Stimulated activated naive CD8-positive, alpha-beta T cell treated with anti-CD3 and anti-CD28 coated beads, Interleukin-15, Interleukin-2, amounts not matched to agents 100 ng/mL and 50 ng/mL, for 24 hours (primary cell): ENCODE data around the gene ASB6.

Experiments
- H3K27ac Mint-ChIP-seq: one replicate; pipeline ENCODE4 v1.8.0; 2021; ENCODE audit warnings: mild to moderate bottlenecking, mixed read lengths
- H3K27me3 Mint-ChIP-seq: one replicate; pipeline ENCODE4 v1.8.0; 2021; ENCODE audit warnings: mixed read lengths
- H3K36me3 Mint-ChIP-seq: one replicate; pipeline ENCODE4 v1.8.0; 2021; ENCODE audit warnings: low read depth, mixed read lengths
- H3K4me1 Mint-ChIP-seq: one replicate; pipeline ENCODE4 v1.8.0; 2021; ENCODE audit warnings: low read depth, mixed read lengths
- H3K4me3 Mint-ChIP-seq: one replicate; pipeline ENCODE4 v1.8.0; 2021; ENCODE audit warnings: mild to moderate bottlenecking, mixed read lengths
- H3K9me3 Mint-ChIP-seq: one replicate; pipeline ENCODE4 v1.8.0; 2021; ENCODE audit warnings: mixed read lengths

The ASB6 gene, protein sequence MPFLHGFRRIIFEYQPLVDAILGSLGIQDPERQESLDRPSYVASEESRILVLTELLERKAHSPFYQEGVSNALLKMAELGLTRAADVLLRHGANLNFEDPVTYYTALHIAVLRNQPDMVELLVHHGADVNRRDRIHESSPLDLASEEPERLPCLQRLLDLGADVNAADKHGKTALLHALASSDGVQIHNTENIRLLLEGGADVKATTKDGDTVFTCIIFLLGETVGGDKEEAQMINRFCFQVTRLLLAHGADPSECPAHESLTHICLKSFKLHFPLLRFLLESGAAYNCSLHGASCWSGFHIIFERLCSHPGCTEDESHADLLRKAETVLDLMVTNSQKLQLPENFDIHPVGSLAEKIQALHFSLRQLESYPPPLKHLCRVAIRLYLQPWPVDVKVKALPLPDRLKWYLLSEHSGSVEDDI

DNA sequence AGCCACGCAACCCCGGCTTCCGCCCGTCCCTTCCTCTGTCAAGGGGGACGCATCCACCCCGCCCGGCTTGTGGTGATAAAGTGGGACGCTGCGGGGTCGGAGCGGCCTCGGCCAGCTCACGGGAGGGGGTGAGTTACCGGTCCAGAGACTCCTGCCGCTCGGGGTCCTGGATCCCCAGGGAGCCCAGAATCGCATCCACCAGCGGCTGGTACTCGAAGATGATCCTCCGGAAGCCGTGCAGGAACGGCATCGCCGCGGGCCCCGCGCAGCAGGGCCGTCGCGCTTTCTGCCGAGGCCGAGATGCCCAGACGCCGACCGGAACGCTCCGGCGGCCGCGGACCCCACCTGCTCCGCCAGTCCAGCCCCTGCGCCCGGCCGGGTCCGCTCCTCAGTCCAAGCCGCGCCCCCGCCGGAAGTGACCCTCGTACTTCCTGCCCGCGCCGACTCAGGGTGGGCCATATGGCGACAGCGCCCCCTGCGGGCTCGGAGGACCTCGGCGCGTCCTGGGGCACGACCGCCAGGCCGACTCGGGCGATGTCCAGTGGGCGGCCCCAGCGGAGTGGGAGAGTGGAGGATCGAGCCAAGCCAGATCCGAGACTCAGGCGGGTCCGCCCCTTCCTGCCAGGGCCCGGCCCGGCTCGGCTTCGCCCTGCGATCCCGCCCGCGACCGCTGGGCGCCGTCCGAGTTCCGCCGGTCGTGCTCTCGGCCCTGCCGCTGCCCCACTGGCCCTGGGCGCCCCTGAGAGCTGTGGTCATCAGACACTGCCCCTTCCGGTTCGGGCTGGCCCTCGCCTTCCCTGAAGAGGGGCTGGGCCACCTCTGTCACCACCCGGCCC is at the start of gene ASB6:
ASB6 (minus strand) TSS at position 402 of the 836 bp plus-strand sequence; CDS start at position 250, 152 bp downstream.
- Mint-ChIP-seq H3K4me3 (peak within 1 kb of the TSS; percentile 89), H3K4me1 (peaks cover 17% of the 10 kb centered on the region), H3K36me3 (peaks cover 13% of the 10 kb centered on the region), H3K9me3 (no peaks in the 10 kb centered on the region), H3K27ac (peak within 1 kb of the TSS; percentile 75), H3K27me3 (no peaks in the 10 kb centered on the region)

DNA sequence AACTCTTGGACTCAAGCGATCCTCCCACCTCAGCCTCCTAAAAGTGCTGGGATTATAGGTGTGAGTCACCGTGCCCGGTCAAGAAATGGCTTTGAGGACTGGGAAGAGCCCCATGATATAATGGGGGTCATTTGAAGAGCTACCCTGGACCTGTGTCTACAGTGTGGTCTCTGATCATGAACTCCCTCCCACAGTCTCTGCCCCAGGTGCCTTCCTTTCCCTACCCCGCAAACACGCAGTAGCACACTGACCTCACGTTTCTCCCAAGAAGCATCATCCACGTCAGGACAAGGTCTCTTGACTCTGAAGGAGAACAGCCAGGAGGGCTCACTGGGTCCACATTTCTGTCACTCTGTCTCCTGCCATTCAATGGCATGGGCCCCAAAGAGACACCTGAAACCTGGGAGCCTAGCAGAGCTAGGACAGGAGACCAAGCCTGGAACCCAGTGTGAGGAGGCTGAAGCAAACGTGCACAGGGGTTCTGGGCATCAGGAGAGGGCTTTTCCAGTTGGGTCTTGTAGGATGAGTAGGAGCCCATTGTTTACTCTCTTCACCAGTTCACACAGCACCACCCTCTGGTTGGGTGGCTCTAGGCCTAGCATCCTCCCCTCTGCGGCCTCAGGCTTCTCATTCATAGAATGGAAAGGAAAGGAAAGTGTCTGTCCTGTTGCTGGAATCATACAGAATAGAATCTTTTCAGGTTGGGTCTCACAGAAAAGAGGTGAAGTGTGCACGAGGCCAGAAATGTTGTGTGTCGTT is 46.5 kb upstream of the ASB6 start:
- no peak overlapping the region for H3K27ac Mint-ChIP-seq
- H3K27me3 Mint-ChIP-seq, result no peaks in the 10 kb centered on the region
- no peaks in the 10 kb centered on the region for H3K36me3 Mint-ChIP-seq
- no peaks in the 10 kb centered on the region for H3K4me1 Mint-ChIP-seq
- H3K4me3 Mint-ChIP-seq, result no peak overlapping the region
- no peaks in the 10 kb centered on the region for H3K9me3 Mint-ChIP-seq

- Mint-ChIP-seq H3K36me3 (no peaks in the 10 kb centered on the region), H3K9me3 (no peaks in the 10 kb centered on the region), H3K4me3 (no peak overlapping the region), H3K4me1 (no peaks in the 10 kb centered on the region), H3K27ac (no peak overlapping the region), H3K27me3 (peaks cover under 1% of the 10 kb centered on the region)
Observed at GRCh38 chr9:129687391-129687790, 45.4 kb upstream of the ASB6 start.

DNA sequence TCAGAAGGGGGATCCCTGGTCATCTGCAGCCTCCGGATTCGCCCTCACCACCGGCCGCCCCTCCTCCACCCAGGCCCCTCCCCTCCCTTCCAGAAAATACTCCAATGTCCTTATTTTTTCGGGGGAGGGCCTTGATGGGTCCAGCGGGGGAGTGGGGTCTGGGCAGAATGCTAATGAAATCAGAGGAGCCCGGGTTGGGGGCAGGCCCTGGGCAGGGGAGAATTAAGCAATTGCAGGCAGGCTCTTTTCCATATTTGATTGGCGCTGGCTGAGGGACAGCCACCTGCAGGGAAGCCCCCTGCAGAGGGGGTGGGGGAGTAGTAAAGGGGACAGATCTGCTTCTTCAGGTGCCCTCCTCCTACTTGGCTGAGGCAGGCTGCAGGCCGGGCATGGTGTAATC is 44.8 kb upstream of the ASB6 start:
- Mint-ChIP-seq H3K9me3 (no peaks in the 10 kb centered on the region), H3K4me1 (no peaks in the 10 kb centered on the region), H3K27ac (no peak overlapping the region), H3K36me3 (no peaks in the 10 kb centered on the region), H3K4me3 (no peak overlapping the region), H3K27me3 (peaks cover 3% of the 10 kb centered on the region)

DNA sequence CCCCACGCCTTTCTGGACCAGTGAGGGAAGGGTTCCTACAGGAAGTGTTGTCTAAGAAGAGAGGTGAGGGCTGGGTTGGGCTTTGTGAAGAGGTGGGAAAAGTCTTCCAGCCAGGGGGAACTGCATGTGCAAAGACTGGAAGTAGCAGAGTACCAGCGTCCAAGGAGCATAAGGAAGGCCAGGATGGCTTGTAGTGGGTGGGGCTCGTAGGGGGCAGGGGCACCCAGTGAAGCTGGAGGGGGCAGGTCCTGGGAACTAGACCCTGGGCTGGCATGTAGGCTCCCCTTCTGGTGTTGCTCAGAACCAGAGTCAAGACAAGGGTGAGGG is 43.9 kb upstream of the ASB6 start:
- peaks cover 3% of the 10 kb centered on the region for H3K27me3 Mint-ChIP-seq
- H3K4me1 Mint-ChIP-seq, result no peaks in the 10 kb centered on the region
- no peak overlapping the region for H3K27ac Mint-ChIP-seq
- H3K9me3 Mint-ChIP-seq, result no peaks in the 10 kb centered on the region
- no peak overlapping the region for H3K4me3 Mint-ChIP-seq
- H3K36me3 Mint-ChIP-seq, result no peaks in the 10 kb centered on the region

DNA sequence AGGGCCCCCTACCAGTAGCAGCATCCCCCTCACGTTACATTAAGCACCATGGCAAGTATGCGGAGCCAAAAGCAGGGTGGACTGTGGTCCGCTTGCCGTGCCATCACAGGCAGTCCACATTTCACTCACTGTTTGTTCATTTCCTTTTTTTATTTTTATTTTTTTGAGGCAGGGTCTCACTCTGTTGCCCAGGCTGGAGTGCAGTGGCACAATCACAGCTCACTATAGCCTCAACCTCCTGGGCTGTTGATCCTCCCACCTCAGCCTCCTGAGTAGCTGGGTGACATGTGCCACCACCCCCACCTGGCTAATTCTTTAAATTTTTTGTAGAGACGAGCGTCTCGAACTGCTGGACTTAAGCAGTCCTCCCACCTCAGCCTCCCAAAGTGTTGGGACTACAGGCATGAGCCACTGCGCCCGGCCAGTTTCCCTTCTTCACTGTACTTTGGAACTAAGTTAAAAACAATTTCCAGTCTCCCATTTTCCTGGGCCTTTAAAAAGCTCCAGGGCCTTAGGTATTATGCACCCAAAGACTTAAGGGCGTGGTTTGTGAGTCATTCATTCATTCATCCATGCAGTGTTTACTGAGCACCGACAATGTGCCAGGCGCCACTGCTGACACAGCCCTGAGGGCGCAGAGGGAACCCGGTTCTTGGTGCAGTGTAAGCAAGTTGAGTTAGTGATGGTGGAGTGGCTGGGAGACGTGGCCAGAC is 43.4 kb upstream of the ASB6 start:
- H3K4me3 Mint-ChIP-seq, result no peak overlapping the region
- peaks cover 3% of the 10 kb centered on the region for H3K27me3 Mint-ChIP-seq
- no peak overlapping the region for H3K27ac Mint-ChIP-seq
- no peaks in the 10 kb centered on the region for H3K4me1 Mint-ChIP-seq
- H3K9me3 Mint-ChIP-seq, result no peaks in the 10 kb centered on the region
- no peaks in the 10 kb centered on the region for H3K36me3 Mint-ChIP-seq

DNA sequence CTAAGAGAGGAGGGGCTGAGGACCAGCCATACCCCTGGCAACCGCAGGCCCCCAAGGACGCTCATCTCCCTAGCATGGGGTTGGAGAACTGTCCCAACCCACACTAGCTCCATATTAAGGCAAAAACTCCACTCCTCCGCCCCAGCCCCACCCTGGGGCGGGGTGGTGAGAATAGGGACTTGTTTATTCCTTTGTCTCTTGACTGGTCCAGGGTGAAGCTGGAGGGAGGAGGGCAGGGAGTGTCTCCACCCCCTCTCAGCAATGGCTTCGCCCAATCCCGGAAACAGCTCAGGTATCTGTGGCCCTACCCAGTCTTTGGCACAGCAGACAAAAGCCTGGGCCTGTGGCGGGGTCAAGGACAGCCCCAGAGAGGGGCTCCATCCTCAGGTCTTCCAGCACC is 40.4 kb upstream of the ASB6 start:
- no peak overlapping the region for H3K27ac Mint-ChIP-seq
- H3K9me3 Mint-ChIP-seq, result no peaks in the 10 kb centered on the region
- no peaks in the 10 kb centered on the region for H3K4me1 Mint-ChIP-seq
- no peak overlapping the region for H3K4me3 Mint-ChIP-seq
- no peaks in the 10 kb centered on the region for H3K36me3 Mint-ChIP-seq
- peaks cover 8% of the 10 kb centered on the region for H3K27me3 Mint-ChIP-seq

DNA sequence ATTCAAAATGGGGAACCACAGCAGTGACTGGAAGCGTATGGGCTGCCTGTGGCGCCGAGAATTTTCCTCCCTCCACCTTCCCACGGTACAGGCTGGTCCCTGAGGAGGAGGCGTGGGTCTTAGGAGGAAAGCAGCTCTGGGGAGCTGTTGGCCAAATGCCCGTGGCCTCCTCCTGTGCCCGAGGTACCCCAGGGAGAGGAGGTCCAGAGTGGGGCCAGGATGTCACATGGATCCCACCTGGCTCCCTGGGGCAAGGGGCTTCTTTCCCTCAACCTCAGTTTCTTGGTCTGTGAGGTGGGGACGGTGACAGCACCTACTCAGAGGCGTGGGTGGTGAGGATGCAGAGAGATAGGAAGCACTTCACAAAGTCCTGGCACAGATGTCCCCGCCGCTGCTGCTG is 40.0 kb upstream of the ASB6 start:
- Mint-ChIP-seq H3K27me3 (peaks cover 9% of the 10 kb centered on the region), H3K4me3 (no peak overlapping the region), H3K36me3 (no peaks in the 10 kb centered on the region), H3K9me3 (no peaks in the 10 kb centered on the region), H3K27ac (no peak overlapping the region), H3K4me1 (no peaks in the 10 kb centered on the region)

GRCh38 chr9:129679537-129679936 is 37.6 kb upstream of the ASB6 start:
- H3K36me3 Mint-ChIP-seq, result no peaks in the 10 kb centered on the region
- H3K27me3 Mint-ChIP-seq, result peaks cover 15% of the 10 kb centered on the region
- no peaks in the 10 kb centered on the region for H3K9me3 Mint-ChIP-seq
- H3K4me3 Mint-ChIP-seq, result no peak overlapping the region
- no peaks in the 10 kb centered on the region for H3K4me1 Mint-ChIP-seq
- H3K27ac Mint-ChIP-seq, result no peak overlapping the region

- H3K4me3 Mint-ChIP-seq, result no peak overlapping the region
- H3K36me3 Mint-ChIP-seq, result no peaks in the 10 kb centered on the region
- H3K27ac Mint-ChIP-seq, result no peak overlapping the region
- H3K9me3 Mint-ChIP-seq, result no peaks in the 10 kb centered on the region
- no peaks in the 10 kb centered on the region for H3K4me1 Mint-ChIP-seq
- peaks cover 15% of the 10 kb centered on the region for H3K27me3 Mint-ChIP-seq
Observed at GRCh38 chr9:129678844-129679243, 36.9 kb upstream of the ASB6 start.

GRCh38 chr9:129677456-129677855 is 35.5 kb upstream of the ASB6 start:
- peaks cover 18% of the 10 kb centered on the region for H3K27me3 Mint-ChIP-seq
- no peaks in the 10 kb centered on the region for H3K36me3 Mint-ChIP-seq
- H3K4me3 Mint-ChIP-seq, result no peak overlapping the region
- H3K4me1 Mint-ChIP-seq, result no peaks in the 10 kb centered on the region
- no peaks in the 10 kb centered on the region for H3K9me3 Mint-ChIP-seq
- no peak overlapping the region for H3K27ac Mint-ChIP-seq

DNA sequence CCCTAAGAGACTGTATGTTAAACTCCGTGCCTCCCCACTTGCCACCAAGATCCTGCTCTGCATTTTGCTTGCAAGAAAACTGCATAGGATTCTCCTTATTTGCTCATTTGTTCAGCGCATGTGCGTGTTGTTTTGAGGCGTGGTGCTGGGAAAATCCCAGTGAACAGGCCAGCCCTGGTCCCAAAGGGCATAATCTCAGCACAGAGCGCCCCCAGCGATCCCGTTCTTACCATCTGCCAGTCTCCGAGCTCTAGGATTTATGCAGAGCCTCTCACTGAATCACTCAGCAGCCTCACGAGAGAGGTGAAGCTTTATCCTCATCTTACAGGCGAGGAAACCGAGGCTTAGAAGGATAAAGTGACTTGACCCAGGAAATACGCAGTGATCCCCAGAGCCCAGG is 35.0 kb upstream of the ASB6 start:
- Mint-ChIP-seq H3K4me3 (no peak overlapping the region), H3K27ac (no peak overlapping the region), H3K4me1 (no peaks in the 10 kb centered on the region), H3K9me3 (no peaks in the 10 kb centered on the region), H3K36me3 (no peaks in the 10 kb centered on the region), H3K27me3 (peaks cover 15% of the 10 kb centered on the region)

DNA sequence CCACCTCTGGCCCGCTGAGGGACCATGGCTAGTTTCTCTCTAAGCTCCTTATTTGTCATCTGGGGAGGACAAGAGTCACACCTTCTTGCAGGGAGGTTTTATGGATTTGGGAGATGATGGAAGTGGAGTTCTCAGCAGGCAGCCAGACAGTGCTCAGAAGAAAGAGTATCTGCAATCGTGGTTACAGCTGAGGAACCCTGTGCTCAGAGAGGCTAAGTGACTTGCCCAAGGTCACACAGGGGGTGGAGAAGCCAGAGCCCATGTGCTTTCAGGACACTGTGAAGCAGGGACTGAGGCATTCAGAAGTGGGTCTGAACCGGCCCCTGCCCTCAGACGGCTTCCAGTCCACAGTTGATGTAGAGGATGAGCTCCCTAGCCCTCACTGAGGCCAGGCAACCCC is 34.3 kb upstream of the ASB6 start:
- no peak overlapping the region for H3K4me3 Mint-ChIP-seq
- H3K27ac Mint-ChIP-seq, result no peak overlapping the region
- H3K9me3 Mint-ChIP-seq, result no peaks in the 10 kb centered on the region
- no peaks in the 10 kb centered on the region for H3K36me3 Mint-ChIP-seq
- H3K27me3 Mint-ChIP-seq, result peaks cover 15% of the 10 kb centered on the region
- H3K4me1 Mint-ChIP-seq, result peaks cover 5% of the 10 kb centered on the region

DNA sequence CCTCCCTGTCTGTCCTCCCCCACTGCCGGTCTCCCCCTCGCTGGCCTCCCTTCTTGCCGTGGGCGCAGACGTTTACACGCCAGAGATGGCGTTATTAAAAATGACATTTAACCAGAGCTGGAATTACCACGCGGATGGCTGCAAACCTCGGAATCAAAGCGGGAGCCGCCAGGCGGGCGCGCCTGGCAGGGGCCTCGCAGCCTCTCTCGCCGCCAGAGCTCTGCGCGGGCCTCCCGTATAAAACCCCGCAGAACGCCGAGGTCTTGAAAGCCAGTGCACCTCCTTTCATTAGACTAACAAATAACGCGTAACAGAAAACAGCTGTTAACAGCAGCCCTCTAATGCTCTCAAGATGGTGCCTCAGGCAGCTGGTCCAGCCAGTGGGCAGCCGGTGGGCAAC is 33.7 kb upstream of the ASB6 start:
- no peaks in the 10 kb centered on the region for H3K36me3 Mint-ChIP-seq
- no peak overlapping the region for H3K4me3 Mint-ChIP-seq
- H3K27me3 Mint-ChIP-seq, result peaks cover 15% of the 10 kb centered on the region
- no peaks in the 10 kb centered on the region for H3K9me3 Mint-ChIP-seq
- H3K4me1 Mint-ChIP-seq, result peaks cover 10% of the 10 kb centered on the region
- H3K27ac Mint-ChIP-seq, result no peak overlapping the region
